Measurements from ENCODE around the gene SPATC1L.
"Not testable (repeated sequence)": the region's sequence is repeated elsewhere in the genome, so short reads cannot be mapped to it uniquely, and the experiment has no call there.

Gene SPATC1L

DNA sequence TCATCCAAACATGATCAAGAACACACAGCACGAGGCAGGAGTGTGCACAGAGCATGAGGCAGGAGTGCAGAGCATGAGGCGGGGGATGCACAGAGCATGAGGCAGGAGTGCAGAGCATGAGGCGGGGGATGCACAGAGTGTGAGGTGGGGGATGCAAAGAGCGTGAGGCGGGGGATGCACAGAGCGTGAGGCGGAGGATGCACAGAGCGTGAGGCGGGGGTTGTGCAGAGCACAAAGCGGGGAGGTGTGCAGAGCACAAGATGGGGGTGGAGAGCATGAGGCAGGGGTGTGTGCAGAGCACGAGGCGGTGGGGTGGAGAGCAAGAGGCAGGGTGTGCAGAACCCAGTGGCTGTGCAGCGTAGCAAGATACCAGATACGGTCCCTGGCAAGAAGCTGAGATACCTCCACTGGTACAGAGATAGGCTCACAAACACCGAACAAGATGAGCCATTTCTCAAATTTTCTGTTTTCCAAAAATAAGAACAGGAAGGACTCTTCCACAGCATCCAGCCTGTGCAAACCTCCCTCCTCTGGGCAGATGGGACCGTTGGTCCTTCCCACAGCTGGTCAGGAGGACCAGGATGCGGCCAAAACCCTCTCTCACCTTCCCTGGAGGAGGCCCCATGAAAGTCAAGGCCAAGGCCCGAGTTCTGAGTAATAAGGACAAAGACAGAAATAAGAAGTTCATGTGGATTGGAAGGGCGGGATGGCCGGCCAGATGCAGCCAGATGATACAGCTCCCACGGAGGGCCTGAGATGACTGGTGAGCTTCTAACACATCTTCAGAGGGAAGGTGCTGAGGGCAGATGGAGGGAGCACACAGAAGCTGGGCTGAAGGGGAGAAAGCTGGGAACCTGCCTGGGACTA is 12.0 kb downstream of the SPATC1L start:
- H3K4me3 ChIP-seq (ENCODE audit: low read length in 2 of 2): no peak overlapping the region
- no peaks in the 10 kb centered on the region for H3K36me3 ChIP-seq (ENCODE audit: control insufficient read depth in 2 of 2, insufficient read depth in 2 of 2, low read length in 2 of 2)
- H3K9ac ChIP-seq (ENCODE audit: low read depth in 1 of 2, low read length in 2 of 2): no peak overlapping the region
- H3K27me3 ChIP-seq (ENCODE audit: control insufficient read depth in 2 of 2, insufficient read depth in 2 of 2, low read length in 2 of 2): no peaks in the 10 kb centered on the region
- no peaks in the 10 kb centered on the region for H3K4me1 ChIP-seq (ENCODE audit: control insufficient read depth in 2 of 2, insufficient read depth in 2 of 2, low read length in 2 of 2)
- no peak overlapping the region for H3K27ac ChIP-seq (ENCODE audit: low read depth in 2 of 2, low read length in 2 of 2)
- no peaks in the 10 kb centered on the region for H3K9me3 ChIP-seq (ENCODE audit: control insufficient read depth in 2 of 2, low read length in 2 of 2)

DNA sequence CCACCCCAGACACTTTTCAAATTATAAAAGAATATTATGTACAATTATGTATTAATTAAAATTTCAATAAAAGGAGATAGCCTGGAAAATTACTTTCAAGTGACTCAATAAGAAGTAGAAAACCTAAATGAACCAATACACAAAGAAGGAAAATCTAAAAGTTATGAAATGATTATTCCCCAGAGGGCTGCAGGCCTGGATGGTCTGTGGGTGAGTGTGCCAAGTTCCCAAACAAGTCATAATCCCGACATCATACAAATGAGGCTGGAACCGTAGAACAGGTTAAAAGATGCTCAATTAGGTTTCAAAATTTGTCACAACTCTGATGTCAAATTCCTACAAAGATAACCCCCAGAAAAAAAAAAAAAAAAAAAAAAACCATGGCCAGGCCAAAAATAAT is 12.7 kb downstream of the SPATC1L start:
- Histone ChIP-seq H3K4me3 (ENCODE audit: low read length in 2 of 2) (no peak overlapping the region), H3K27ac (ENCODE audit: low read depth in 2 of 2, low read length in 2 of 2) (no peak overlapping the region), H3K9ac (ENCODE audit: low read depth in 1 of 2, low read length in 2 of 2) (no peak overlapping the region), H3K36me3 (ENCODE audit: control insufficient read depth in 2 of 2, insufficient read depth in 2 of 2, low read length in 2 of 2) (no peaks in the 10 kb centered on the region), H3K27me3 (ENCODE audit: control insufficient read depth in 2 of 2, insufficient read depth in 2 of 2, low read length in 2 of 2) (no peaks in the 10 kb centered on the region), H3K9me3 (ENCODE audit: control insufficient read depth in 2 of 2, low read length in 2 of 2) (no peaks in the 10 kb centered on the region), H3K4me1 (ENCODE audit: control insufficient read depth in 2 of 2, insufficient read depth in 2 of 2, low read length in 2 of 2) (no peaks in the 10 kb centered on the region)

DNA sequence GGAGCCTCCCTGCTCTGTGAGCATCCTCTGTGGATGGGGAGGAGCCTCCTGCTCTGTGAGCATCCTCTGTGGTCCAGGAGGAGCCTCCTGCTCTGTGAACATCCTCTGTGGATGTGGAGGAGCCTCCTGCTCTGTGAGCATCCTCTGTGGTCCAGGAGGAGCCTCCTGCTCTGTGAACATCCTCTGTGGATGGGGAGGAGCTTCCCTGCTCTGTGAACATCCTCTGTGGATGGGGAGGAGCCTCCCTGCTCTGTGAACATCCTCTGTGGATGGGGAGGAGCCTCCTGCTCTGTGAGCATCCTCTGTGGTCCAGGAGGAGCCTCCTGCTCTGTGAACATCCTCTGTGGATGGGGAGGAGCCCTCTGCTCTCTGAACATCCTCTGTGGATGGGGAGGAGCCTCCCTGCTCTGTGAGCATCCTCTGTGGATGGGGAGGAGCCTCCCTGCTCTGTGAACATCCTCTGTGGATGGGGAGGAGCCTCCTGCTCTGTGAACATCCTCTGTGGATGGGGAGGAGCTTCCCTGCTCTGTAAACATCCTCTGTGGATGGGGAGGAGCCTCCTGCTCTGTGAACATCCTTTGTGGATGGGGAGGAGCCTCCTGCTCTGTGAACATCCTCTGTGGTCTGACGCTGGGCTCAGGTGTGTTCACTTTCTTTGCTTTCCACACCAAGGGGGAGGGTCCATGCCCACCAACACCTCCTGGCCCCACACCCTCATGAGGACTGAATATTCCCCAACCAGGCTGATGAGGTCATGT is 13.6 kb downstream of the SPATC1L start:
- H3K27me3 ChIP-seq (ENCODE audit: control insufficient read depth in 2 of 2, insufficient read depth in 2 of 2, low read length in 2 of 2); H3K4me3 ChIP-seq (ENCODE audit: low read length in 2 of 2); H3K9ac ChIP-seq (ENCODE audit: low read depth in 1 of 2, low read length in 2 of 2): not testable (repeated sequence)

DNA sequence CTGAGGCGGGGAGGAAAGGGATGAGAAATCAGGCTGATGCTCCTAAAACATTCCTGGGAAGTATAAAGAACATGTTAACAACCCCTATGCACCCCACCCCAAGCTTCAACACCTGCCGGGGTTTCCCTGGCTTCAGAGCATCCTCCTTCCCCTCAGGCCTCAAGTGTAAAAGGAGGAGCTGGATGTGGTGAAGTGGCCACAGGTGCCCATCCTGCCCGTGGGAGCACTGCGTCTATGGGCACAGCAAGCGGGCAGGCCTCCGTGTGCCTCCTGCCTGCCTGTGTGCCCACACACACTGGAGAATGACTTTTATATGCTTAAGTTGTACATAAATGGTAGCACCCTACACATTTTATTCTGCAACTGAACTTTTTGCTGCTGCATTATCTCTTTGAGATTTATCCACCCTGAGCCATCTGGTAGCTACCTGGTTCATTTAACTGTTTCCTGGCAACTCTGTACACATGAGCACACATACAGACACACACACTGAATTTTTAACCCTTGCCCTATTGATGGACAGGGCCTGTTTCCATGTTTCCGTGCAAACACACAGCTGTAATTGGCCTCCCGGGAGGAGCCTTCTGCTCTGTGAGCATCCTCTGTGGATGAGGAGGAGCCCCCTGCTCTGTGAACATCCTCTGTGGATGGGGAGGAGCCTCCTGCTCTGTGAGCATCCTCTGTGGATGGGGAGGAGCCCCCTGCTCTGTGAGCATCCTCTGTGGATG is 15.4 kb downstream of the SPATC1L start:
- Histone ChIP-seq H3K27me3 (ENCODE audit: control insufficient read depth in 2 of 2, insufficient read depth in 2 of 2, low read length in 2 of 2) (no peaks in the 10 kb centered on the region), H3K9ac (ENCODE audit: low read depth in 1 of 2, low read length in 2 of 2) (no peak overlapping the region), H3K27ac (ENCODE audit: low read depth in 2 of 2, low read length in 2 of 2) (no peak overlapping the region), H3K4me3 (ENCODE audit: low read length in 2 of 2) (no peak overlapping the region), H3K4me1 (ENCODE audit: control insufficient read depth in 2 of 2, insufficient read depth in 2 of 2, low read length in 2 of 2) (no peaks in the 10 kb centered on the region), H3K9me3 (ENCODE audit: control insufficient read depth in 2 of 2, low read length in 2 of 2) (no peaks in the 10 kb centered on the region), H3K36me3 (ENCODE audit: control insufficient read depth in 2 of 2, insufficient read depth in 2 of 2, low read length in 2 of 2) (no peaks in the 10 kb centered on the region)

More for the DNA sequence above, 13.6 kb downstream of the SPATC1L start:
- not testable (repeated sequence) for H3K36me3 ChIP-seq (ENCODE audit: control insufficient read depth in 2 of 2, insufficient read depth in 2 of 2, low read length in 2 of 2); H3K27ac ChIP-seq (ENCODE audit: low read depth in 2 of 2, low read length in 2 of 2); H3K9me3 ChIP-seq (ENCODE audit: control insufficient read depth in 2 of 2, low read length in 2 of 2); H3K4me1 ChIP-seq (ENCODE audit: control insufficient read depth in 2 of 2, insufficient read depth in 2 of 2, low read length in 2 of 2)

DNA sequence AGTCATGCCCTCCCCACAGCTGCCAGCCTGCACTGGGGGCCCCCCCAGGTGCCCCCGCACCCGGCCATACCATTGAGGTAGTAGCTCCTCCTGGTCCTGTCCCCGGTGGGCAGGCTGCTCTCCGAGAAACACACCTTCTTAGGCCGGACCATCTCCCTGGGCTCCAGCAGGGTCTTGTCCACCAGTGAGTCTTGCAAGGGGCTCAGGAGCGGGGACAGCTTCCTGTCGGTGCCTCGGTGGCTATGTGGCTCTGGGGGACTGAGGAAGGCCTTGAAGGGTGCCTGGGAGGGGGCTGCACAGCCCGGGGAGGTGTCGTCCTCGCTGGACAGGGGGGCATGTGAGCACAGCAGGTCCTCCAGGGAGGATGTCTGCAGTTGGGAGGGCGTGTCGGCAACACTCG is 16.0 kb downstream of the SPATC1L start:
- no peaks in the 10 kb centered on the region for H3K4me1 ChIP-seq (ENCODE audit: control insufficient read depth in 2 of 2, insufficient read depth in 2 of 2, low read length in 2 of 2)
- H3K9ac ChIP-seq (ENCODE audit: low read depth in 1 of 2, low read length in 2 of 2): no peak overlapping the region
- H3K36me3 ChIP-seq (ENCODE audit: control insufficient read depth in 2 of 2, insufficient read depth in 2 of 2, low read length in 2 of 2): no peaks in the 10 kb centered on the region
- H3K27ac ChIP-seq (ENCODE audit: low read depth in 2 of 2, low read length in 2 of 2): no peak overlapping the region
- H3K9me3 ChIP-seq (ENCODE audit: control insufficient read depth in 2 of 2, low read length in 2 of 2): no peaks in the 10 kb centered on the region
- H3K4me3 ChIP-seq (ENCODE audit: low read length in 2 of 2): no peak overlapping the region
- H3K27me3 ChIP-seq (ENCODE audit: control insufficient read depth in 2 of 2, insufficient read depth in 2 of 2, low read length in 2 of 2): no peaks in the 10 kb centered on the region

DNA sequence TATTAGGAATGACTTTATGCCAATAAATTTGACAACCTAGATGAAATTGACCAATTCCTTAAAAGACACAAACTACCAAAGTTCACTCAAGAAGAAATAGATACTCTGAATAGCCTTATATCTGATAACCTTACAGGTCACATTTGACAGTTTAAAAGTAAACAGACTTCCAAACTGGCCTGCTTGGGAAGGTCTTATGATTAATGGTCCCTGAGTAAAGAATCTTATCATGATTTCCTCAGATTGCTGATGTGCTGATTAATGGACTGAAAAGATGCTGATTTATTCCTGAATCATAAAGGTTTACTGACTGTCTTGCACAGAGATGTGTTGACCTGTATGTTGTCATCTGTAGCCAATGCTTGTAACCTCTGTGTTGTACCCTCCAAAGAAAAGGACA is 19.2 kb downstream of the SPATC1L start:
- Histone ChIP-seq H3K9me3 (ENCODE audit: control insufficient read depth in 2 of 2, low read length in 2 of 2) (no peaks in the 10 kb centered on the region), H3K4me3 (ENCODE audit: low read length in 2 of 2) (no peak overlapping the region), H3K4me1 (ENCODE audit: control insufficient read depth in 2 of 2, insufficient read depth in 2 of 2, low read length in 2 of 2) (no peaks in the 10 kb centered on the region), H3K9ac (ENCODE audit: low read depth in 1 of 2, low read length in 2 of 2) (no peak overlapping the region), H3K27ac (ENCODE audit: low read depth in 2 of 2, low read length in 2 of 2) (no peak overlapping the region), H3K27me3 (ENCODE audit: control insufficient read depth in 2 of 2, insufficient read depth in 2 of 2, low read length in 2 of 2) (no peaks in the 10 kb centered on the region), H3K36me3 (ENCODE audit: control insufficient read depth in 2 of 2, insufficient read depth in 2 of 2, low read length in 2 of 2) (no peaks in the 10 kb centered on the region)

DNA sequence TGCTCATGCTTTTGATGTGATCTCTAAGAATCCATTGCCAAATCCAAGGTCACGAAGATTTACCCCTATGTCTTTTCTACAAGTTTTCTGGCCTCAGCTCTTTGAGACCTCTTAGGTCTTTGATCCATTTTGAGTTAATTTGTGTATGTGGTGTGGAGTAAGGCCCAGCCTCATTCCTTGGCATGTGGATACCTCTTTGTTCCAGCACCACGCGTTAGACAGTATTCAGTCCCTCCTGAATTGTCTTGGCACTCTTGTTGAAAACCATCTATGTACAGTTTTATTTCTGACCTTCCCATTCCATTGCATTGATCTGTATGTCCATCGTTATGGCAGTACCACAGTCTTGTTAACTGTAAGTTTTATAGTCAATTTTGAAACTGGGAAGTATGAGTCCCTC is 20.9 kb downstream of the SPATC1L start:
- H3K27me3 ChIP-seq (ENCODE audit: control insufficient read depth in 2 of 2, insufficient read depth in 2 of 2, low read length in 2 of 2): no peaks in the 10 kb centered on the region
- H3K36me3 ChIP-seq (ENCODE audit: control insufficient read depth in 2 of 2, insufficient read depth in 2 of 2, low read length in 2 of 2): no peaks in the 10 kb centered on the region
- H3K27ac ChIP-seq (ENCODE audit: low read depth in 2 of 2, low read length in 2 of 2): no peak overlapping the region
- no peaks in the 10 kb centered on the region for H3K4me1 ChIP-seq (ENCODE audit: control insufficient read depth in 2 of 2, insufficient read depth in 2 of 2, low read length in 2 of 2)
- H3K9ac ChIP-seq (ENCODE audit: low read depth in 1 of 2, low read length in 2 of 2): no peak overlapping the region
- H3K9me3 ChIP-seq (ENCODE audit: control insufficient read depth in 2 of 2, low read length in 2 of 2): no peaks in the 10 kb centered on the region
- no peak overlapping the region for H3K4me3 ChIP-seq (ENCODE audit: low read length in 2 of 2)

DNA sequence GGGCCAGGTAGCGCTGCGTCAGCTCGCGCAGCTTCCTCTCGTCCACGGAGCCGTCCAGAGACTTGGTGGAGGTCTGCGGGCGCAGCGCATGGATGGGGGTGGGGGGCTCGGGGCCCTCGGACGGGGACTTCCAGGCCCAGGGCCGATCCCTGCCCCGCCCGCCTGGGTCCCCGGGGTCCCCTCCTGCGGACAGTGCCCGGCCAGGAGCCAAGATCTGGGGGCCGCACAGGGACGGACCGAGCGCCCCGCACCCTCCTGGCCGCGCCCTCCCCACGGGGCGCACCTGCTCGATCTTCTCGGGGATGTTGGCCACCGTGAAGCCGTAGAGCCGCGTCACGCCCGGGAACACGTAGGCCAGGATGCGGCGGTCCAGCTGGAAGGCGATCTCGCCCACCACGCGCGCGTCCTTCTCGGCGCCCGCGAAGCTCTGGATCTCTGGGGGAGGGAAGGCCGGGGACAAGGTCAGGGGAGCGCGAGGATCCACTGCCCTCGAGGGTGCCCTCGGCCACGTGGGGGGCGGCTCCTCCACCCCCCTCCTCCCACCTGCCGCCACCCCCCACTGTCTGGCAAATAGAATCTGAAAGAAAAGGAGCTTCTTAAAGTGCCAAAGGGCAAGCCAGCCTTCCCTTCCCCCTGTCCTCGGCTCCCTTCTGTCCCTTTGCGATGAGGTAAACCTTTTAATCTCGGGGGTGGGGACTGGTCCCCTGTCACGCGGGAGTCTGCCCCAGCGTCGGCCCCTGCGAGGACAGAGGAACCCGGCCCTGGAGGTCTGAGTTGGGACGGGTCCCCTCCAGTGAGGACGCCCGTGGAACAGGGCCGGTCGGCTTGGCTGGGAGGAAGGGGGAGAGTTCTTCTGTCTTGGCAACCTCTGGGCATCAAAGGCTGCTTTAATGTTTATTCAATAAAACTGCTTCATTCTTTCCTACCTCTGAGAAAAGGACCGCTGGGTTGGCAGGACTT is 22.3 kb downstream of the SPATC1L start:
- Histone ChIP-seq H3K9me3 (ENCODE audit: control insufficient read depth in 2 of 2, low read length in 2 of 2) (no peaks in the 10 kb centered on the region), H3K4me3 (ENCODE audit: low read length in 2 of 2) (no peak overlapping the region)

DNA sequence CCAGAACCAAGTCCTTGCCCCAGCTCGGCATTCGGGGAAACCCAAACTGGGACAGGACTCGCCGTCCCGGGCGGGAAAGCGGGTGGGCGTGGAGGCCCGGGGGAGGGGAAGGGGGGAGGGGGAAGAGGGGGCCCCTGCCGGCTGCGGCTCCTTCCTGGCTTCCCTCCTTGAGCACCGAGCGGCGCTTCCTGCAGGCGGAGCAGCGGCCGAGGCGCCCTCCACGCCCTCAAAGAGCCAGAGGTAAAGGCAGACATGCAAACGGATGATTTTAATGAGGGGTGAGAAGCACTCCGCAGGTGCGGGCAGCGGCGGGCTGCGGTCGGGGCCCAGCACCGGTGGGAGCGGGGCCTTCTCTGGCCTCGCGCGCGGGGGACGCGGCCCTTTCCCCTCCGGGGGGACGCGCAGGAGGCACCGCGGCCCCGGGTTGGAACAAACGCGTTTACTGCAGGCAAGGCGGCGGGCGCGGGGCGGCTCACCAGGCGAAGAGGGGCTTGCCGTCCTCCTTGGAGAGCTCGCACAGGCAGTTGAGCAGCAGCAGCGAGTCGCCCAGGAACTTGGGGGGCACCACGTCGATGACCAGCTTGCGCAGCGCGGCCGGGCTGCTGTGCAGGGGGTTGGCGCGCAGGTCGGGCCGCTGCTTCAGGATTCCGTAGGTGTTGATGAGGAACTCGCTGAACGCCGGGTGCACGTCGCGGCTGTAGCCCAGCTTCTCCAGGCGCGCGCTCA is 23.2 kb downstream of the SPATC1L start:
- no peaks in the 10 kb centered on the region for H3K9me3 ChIP-seq (ENCODE audit: control insufficient read depth in 2 of 2, low read length in 2 of 2)
- no peak overlapping the region for H3K27ac ChIP-seq (ENCODE audit: low read depth in 2 of 2, low read length in 2 of 2)
- H3K36me3 ChIP-seq (ENCODE audit: control insufficient read depth in 2 of 2, insufficient read depth in 2 of 2, low read length in 2 of 2): peaks cover 0 to 2% of the 10 kb centered on the region in 2 donors
- H3K4me3 ChIP-seq (ENCODE audit: low read length in 2 of 2): no peak overlapping the region
- no peak overlapping the region for H3K9ac ChIP-seq (ENCODE audit: low read depth in 1 of 2, low read length in 2 of 2)
- no peaks in the 10 kb centered on the region for H3K27me3 ChIP-seq (ENCODE audit: control insufficient read depth in 2 of 2, insufficient read depth in 2 of 2, low read length in 2 of 2)
- H3K4me1 ChIP-seq (ENCODE audit: control insufficient read depth in 2 of 2, insufficient read depth in 2 of 2, low read length in 2 of 2): no peaks in the 10 kb centered on the region

More for the DNA sequence above, 22.3 kb downstream of the SPATC1L start:
- Histone ChIP-seq H3K9ac (ENCODE audit: low read depth in 1 of 2, low read length in 2 of 2) (no peak overlapping the region), H3K27ac (ENCODE audit: low read depth in 2 of 2, low read length in 2 of 2) (no peak overlapping the region), H3K4me1 (ENCODE audit: control insufficient read depth in 2 of 2, insufficient read depth in 2 of 2, low read length in 2 of 2) (no peaks in the 10 kb centered on the region), H3K27me3 (ENCODE audit: control insufficient read depth in 2 of 2, insufficient read depth in 2 of 2, low read length in 2 of 2) (no peaks in the 10 kb centered on the region), H3K36me3 (ENCODE audit: control insufficient read depth in 2 of 2, insufficient read depth in 2 of 2, low read length in 2 of 2) (no peaks in the 10 kb centered on the region)

All from mucosa of rectum (tissue), 2 donors.